ENCODE measurements around the gene CEL. TPM values are rescaled to one million over a fixed set of nuclear protein-coding genes. Genes with fewer than 3 reads are reported as not detected.

Gene CEL
- total RNA-seq, 6 experiments from 2014 or later, result 0.19 to 0.35 (median 0.26) TPM; not detected in 2

DNA sequence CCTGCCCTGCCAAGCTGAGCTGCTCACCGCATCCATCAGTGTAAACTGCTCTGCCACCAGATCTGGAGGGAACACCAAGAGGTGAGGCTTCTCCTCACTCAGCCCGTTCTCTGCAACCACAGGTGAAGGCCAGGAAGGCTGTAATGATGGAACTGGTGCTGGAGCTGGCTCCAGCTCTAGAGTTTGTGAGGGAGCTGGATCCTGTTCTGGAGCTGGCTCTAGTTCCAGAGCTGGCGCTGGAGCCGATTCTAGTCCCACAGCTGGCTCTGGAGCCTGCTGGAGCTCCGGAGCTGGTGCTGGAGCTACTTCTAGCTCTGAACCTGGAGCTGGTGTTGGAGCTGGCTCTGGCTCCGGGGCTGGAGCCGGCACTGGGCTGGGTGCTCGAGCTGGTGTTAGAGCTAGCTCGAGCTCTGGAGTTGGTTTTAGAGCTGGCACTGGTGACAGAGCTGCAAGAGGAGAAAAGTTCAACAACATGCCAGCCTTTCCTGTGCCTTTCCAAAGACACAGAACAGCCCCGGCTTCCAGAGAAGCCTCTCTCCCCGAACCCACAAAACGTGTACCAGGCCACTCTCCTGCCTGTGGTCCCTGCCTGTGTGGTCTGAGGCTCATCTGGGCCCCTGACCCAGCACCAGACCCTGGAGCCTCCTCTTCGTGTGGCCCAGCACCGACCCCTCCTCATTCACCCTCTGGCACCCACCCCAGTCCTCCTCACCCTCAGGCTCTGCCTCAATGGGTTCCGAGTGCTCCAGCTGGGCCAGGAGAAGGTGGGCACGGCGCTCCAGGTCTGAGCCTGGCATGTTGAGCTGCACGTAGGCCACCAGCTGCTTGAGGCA lies 46.4 kb downstream of the CEL start:
- no peak overlapping the region for H3K27ac ChIP-seq
- intact Hi-C loops (cut with DNase I), result no loop called here
- peaks cover 0 to 9% (median 4%) of the 10 kb centered on the region in 4 donors for H3K4me1 ChIP-seq
- H3K36me3 ChIP-seq, result peaks cover 0 to 13% (median 7%) of the 10 kb centered on the region in 4 donors
- H3K27me3 ChIP-seq, result no peaks in the 10 kb centered on the region
- no CpG with 5 or more reads among the region's 18 CpGs for WGBS (ENCODE audit: insufficient coverage, low coverage, low lambda C conversion rate, missing lambda C conversion rate)
- no peak overlapping the region for H3K4me3 ChIP-seq
- H3K9me3 ChIP-seq, result no peaks in the 10 kb centered on the region
- no peak for TF ChIP-seq POLR2A (IDR thresholded peaks at IDR 0.05)
- TF ChIP-seq, protein P1, sequence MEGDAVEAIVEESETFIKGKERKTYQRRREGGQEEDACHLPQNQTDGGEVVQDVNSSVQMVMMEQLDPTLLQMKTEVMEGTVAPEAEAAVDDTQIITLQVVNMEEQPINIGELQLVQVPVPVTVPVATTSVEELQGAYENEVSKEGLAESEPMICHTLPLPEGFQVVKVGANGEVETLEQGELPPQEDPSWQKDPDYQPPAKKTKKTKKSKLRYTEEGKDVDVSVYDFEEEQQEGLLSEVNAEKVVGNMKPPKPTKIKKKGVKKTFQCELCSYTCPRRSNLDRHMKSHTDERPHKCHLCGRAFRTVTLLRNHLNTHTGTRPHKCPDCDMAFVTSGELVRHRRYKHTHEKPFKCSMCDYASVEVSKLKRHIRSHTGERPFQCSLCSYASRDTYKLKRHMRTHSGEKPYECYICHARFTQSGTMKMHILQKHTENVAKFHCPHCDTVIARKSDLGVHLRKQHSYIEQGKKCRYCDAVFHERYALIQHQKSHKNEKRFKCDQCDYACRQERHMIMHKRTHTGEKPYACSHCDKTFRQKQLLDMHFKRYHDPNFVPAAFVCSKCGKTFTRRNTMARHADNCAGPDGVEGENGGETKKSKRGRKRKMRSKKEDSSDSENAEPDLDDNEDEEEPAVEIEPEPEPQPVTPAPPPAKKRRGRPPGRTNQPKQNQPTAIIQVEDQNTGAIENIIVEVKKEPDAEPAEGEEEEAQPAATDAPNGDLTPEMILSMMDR (IDR thresholded peaks at IDR 0.05), result no peak
- DNase-seq, result peak; percentile 17 to 43 (median 27)
- ATAC-seq, result no peak

DNA sequence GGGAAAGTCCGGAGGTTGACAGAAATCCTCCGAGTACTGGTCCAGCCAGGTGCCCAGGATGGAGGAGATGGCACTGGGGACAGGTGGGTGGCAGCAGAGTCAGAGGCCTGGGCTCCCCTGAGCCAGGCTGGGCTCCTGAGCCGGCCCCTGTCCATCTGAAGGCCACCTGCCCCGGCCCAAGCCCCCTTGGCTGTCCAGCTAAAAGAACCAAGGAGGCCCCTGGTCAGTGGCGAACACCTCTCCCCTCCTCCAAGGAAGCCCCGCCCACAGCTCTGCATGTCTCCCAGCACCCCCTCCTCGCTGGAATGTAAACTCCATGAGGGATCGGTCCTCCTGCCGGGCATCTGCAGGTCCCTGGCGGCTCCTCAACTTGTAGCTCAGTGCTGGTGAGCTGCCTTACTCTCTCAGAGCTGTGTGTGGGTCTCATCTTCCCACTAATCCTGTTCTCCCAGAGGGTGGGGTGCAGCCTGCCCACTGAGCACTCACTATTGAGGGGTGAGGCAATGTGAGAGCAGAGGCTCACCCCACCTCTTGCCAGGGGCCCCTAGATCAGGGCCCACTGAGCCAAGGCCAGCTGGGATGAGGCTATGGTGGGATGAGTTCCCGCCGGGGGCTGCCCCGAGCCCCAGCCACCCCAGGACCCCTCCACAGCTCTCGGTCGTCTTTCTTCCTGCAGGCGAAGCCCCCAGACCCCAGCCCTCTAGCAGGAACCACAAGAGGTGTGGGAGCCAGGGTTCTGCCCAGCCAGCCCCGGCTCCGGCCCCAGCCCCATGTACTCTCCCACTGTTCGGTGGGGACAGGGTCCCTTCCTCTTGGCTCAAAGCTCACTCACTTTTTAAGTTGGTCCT lies 47.2 kb downstream of the CEL start:
- no peak overlapping the region for H3K4me3 ChIP-seq
- no peak overlapping the region for H3K27ac ChIP-seq
- DNase-seq (peak; percentile 17 to 51 (median 39)), ATAC-seq (no peak)
- intact Hi-C loops (cut with DNase I), result no loop called here
- TF ChIP-seq, protein P1 (IDR thresholded peaks at IDR 0.05), result no peak
- TF ChIP-seq POLR2A (IDR thresholded peaks at IDR 0.05), result no peak
- no peaks in the 10 kb centered on the region for H3K27me3 ChIP-seq
- no peaks in the 10 kb centered on the region for H3K9me3 ChIP-seq
- WGBS (ENCODE audit: insufficient coverage, low coverage, low lambda C conversion rate, missing lambda C conversion rate), result 100% methylated on average over 2 of the region's 19 CpGs
- H3K4me1 ChIP-seq, result peaks cover 4 to 18% (median 11%) of the 10 kb centered on the region in 4 donors
- peaks cover 0 to 13% (median 7%) of the 10 kb centered on the region in 4 donors for H3K36me3 ChIP-seq

DNA sequence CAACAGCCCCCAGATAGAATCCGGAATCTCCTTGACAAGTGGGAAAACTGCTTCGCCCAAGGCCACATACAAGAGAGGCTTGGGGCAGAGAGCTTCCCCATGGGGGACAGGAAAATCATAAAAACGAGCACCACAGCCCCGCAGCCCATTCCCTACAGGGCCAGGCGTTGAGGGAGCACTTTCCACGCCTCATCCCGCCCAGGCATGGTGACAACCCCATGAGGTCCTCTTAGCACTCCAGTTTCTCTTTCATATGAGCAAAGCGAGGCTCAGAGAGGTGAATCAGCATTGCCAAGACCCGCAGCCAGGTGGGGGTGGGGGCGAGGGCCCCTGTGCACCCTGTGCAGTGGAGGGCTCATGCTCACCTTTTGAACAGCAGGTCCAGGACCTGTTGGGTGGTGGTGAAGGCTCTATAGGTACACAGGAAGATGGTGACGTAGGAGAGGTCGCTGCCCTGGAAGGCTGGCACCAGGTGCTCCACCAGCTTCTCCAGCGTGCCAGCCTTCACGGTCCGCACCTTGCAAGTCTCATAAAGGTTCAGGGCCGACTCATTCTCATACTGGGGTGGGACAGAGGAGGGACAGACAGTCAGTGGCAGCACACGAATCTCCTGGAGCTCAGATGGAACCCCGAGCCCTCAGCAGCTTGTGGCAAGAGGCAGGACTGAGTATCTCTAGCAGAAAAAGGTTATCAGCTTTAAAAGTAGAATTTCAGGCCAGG lies 48.3 kb downstream of the CEL start:
- no peak for TF ChIP-seq POLR2A (IDR thresholded peaks at IDR 0.05)
- TF ChIP-seq, protein P1 (IDR thresholded peaks at IDR 0.05), result no peak
- 91% methylated on average over 4 of the region's 18 CpGs for WGBS (ENCODE audit: insufficient coverage, low coverage, low lambda C conversion rate, missing lambda C conversion rate)
- no peak overlapping the region for H3K27ac ChIP-seq
- H3K9me3 ChIP-seq, result no peaks in the 10 kb centered on the region
- intact Hi-C loops (cut with DNase I), result no loop called here
- peaks cover 8 to 29% (median 19%) of the 10 kb centered on the region in 4 donors for H3K4me1 ChIP-seq
- peak; percentile 9 to 33 (median 29) for DNase-seq
- no peak overlapping the region for H3K4me3 ChIP-seq
- no peak for ATAC-seq
- no peaks in the 10 kb centered on the region for H3K27me3 ChIP-seq
- peaks cover 0 to 13% (median 6%) of the 10 kb centered on the region in 4 donors for H3K36me3 ChIP-seq
